BE2C (cell line): ENCODE measurements around the gene HAO1.

Experiments
- DNase-seq: peaks from one replicate; pipeline ENCODE4 v3.0.0-alpha.2; 2020
- H3K27me3 ChIP-seq: fragments of 250-450 bp; sonication (Bioruptor Pico); 2 replicates; pipeline ENCODE4 v1.5.1; 2020; ENCODE audit warnings: mild to moderate bottlenecking
- H3K36me3 ChIP-seq: fragments of 250-450 bp; sonication (Bioruptor Pico); 2 replicates; pipeline ENCODE4 v1.5.1; 2020; ENCODE audit warnings: mild to moderate bottlenecking
- H3K4me1 ChIP-seq: fragments of 250-450 bp; sonication (Bioruptor Pico); 2 replicates; pipeline ENCODE4 v1.5.1; 2020
- H3K4me3 ChIP-seq: 2 replicates; pipeline ENCODE4 v1.5.1; 2011; ENCODE audit warnings: low read depth, low read length
- H3K9me3 ChIP-seq: fragments of 250-450 bp; sonication (Bioruptor Pico); 2 replicates; pipeline ENCODE4 v1.5.1; 2020
- TF ChIP-seq, protein P1 (sequence below): IDR thresholded peaks from 2 replicates; pipeline ENCODE4 v1.5.1; 2012; ENCODE audit warnings: mild to moderate bottlenecking, low read depth, low read length

The HAO1 gene

DNA sequence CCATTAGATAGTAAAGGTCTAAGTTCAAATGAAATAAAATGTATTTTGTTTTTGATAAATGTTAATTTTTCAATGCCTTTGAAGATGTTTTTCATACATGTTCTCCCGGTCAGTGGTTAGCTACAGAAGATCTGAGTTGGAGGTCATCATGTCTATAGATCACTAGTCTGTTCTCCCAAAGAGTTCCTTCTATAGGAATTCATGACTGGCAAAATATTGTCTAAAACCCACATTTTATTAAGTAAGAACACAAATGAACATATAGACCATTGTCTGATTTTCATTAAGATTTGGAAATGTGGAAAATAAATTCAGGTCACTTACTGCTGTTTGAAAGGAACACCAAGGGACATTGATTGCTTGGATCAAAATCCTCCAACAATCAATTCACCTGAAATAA, 23.6 kb downstream of the HAO1 start:
- DNase-seq = no peak
- no peaks in the 10 kb centered on the region for H3K36me3 ChIP-seq
- H3K4me1 ChIP-seq = no peaks in the 10 kb centered on the region
- H3K27me3 ChIP-seq = peaks cover 48% of the 10 kb centered on the region
- no peak overlapping the region for H3K4me3 ChIP-seq
- TF ChIP-seq, protein P1, sequence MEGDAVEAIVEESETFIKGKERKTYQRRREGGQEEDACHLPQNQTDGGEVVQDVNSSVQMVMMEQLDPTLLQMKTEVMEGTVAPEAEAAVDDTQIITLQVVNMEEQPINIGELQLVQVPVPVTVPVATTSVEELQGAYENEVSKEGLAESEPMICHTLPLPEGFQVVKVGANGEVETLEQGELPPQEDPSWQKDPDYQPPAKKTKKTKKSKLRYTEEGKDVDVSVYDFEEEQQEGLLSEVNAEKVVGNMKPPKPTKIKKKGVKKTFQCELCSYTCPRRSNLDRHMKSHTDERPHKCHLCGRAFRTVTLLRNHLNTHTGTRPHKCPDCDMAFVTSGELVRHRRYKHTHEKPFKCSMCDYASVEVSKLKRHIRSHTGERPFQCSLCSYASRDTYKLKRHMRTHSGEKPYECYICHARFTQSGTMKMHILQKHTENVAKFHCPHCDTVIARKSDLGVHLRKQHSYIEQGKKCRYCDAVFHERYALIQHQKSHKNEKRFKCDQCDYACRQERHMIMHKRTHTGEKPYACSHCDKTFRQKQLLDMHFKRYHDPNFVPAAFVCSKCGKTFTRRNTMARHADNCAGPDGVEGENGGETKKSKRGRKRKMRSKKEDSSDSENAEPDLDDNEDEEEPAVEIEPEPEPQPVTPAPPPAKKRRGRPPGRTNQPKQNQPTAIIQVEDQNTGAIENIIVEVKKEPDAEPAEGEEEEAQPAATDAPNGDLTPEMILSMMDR = no peak
- H3K9me3 ChIP-seq = no peaks in the 10 kb centered on the region

GRCh38 chr20:7912551-7912950, 27.7 kb downstream of the HAO1 start:
- Histone ChIP-seq H3K4me3 (no peak overlapping the region), H3K9me3 (no peaks in the 10 kb centered on the region), H3K4me1 (no peaks in the 10 kb centered on the region), H3K27me3 (peaks cover 38% of the 10 kb centered on the region), H3K36me3 (no peaks in the 10 kb centered on the region)
- TF ChIP-seq, protein P1 = no peak
- no peak for DNase-seq

DNA sequence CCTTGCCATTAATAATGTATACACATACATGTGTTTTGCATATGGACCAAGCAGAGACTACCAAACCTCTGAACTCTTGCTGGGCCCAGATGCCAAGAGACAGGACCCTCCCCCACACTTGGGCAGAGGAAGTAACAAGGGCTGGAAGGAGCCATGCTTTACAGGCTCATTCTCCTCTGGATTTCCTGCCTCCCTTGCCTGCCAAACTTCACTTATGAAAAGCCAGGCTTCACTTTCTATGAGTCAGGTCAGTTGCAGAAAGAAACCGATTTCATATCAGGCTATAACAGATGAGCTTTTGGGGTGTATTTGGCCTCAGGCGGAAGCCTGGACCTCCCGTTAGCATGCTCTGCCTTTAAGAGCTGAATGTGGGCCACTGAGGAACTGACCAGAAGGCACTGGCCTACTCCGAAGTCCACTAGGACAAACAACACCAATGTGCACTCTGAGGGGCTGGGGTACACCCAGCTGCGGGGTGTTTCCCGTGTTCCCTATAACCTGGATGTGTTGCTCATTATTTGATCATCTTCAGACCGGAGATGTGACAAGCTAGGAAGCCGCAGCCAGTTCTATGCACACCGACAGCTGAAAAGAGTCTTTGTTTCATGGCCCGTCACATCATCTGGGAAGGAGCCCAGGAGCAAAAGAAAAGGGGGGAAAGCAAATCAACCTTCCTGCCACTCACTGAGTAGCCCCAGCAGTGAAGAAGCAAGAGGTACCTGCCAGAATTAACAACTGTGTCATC, 28.5 kb downstream of the HAO1 start:
- Histone ChIP-seq H3K4me3 (no peak overlapping the region), H3K9me3 (no peaks in the 10 kb centered on the region), H3K36me3 (no peaks in the 10 kb centered on the region), H3K27me3 (peaks cover 41% of the 10 kb centered on the region), H3K4me1 (no peaks in the 10 kb centered on the region)
- DNase-seq = no peak
- TF ChIP-seq, protein P1 = no peak

- no peak overlapping the region for H3K4me3 ChIP-seq
- no peaks in the 10 kb centered on the region for H3K4me1 ChIP-seq
- no peak for DNase-seq
These were observed 31.4 kb downstream of the HAO1 start for GRCh38 chr20:7908905-7909304.

GRCh38 chr20:7903429-7903828, 36.8 kb downstream of the HAO1 start:
- no peak for DNase-seq
- TF ChIP-seq, protein P1 = no peak
- Histone ChIP-seq H3K27me3 (peaks cover 29% of the 10 kb centered on the region), H3K4me1 (no peaks in the 10 kb centered on the region), H3K4me3 (no peak overlapping the region), H3K9me3 (no peaks in the 10 kb centered on the region), H3K36me3 (no peaks in the 10 kb centered on the region)

More at GRCh38 chr20:7908905-7909304, 31.4 kb downstream of the HAO1 start:
- TF ChIP-seq, protein P1 = no peak
- Histone ChIP-seq H3K9me3 (no peaks in the 10 kb centered on the region), H3K36me3 (no peaks in the 10 kb centered on the region), H3K27me3 (peaks cover 41% of the 10 kb centered on the region)

GRCh38 chr20:7902879-7903278, 37.4 kb downstream of the HAO1 start:
- DNase-seq = no peak
- H3K9me3 ChIP-seq = no peaks in the 10 kb centered on the region
- H3K4me3 ChIP-seq = no peak overlapping the region
- H3K36me3 ChIP-seq = no peaks in the 10 kb centered on the region
- TF ChIP-seq, protein P1 = no peak
- H3K27me3 ChIP-seq = peaks cover 27% of the 10 kb centered on the region
- H3K4me1 ChIP-seq = no peaks in the 10 kb centered on the region
